GM13976 (cell line): ENCODE measurements around the gene OR2G3.

Experiments used
- DNase-seq: peaks from one replicate; pipeline ENCODE4 v3.0.0; 2012; ENCODE audit warnings: low spot score
- in situ Hi-C: fragments of 300-500 bp; cut with MboI; formaldehyde crosslinking; loops from one replicate; pipeline ENCODE4 v1.12.0; 2022; ENCODE audit warnings: low sequenced_read_pairs, mixed read lengths, inconsistent platforms; ENCODE audit not compliant: unreplicated experiment
- TF ChIP-seq, protein P1 (sequence below): IDR thresholded peaks from 2 replicates; pipeline ENCODE4 v1.5.1; 2012; ENCODE audit warnings: borderline replicate concordance, mild to moderate bottlenecking; ENCODE audit not compliant: insufficient read depth; ENCODE audit errors: extremely low read depth, missing control alignments, control extremely low read depth

OR2G3 gene

DNA sequence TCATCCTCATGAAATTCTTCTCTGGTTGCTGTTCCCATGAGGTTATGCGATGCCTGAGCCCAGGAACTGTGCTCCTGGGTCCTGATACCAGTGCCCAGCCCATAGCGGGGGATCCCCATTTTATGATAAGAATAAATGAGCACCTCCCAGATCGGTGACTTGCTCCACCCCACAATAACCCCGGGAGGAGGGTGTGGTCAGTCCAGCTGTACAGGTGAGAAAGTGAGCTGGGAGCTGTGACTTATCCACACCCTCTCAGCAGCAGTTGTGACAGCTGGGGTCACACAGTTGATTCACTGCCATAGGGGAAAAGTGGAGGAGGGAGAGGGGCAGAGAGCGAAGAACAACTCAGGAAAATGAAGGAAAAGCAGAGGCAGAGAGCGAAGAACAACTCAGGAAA lies 33.4 kb downstream of the OR2G3 start:
- no peak for DNase-seq
- TF ChIP-seq, protein P1, sequence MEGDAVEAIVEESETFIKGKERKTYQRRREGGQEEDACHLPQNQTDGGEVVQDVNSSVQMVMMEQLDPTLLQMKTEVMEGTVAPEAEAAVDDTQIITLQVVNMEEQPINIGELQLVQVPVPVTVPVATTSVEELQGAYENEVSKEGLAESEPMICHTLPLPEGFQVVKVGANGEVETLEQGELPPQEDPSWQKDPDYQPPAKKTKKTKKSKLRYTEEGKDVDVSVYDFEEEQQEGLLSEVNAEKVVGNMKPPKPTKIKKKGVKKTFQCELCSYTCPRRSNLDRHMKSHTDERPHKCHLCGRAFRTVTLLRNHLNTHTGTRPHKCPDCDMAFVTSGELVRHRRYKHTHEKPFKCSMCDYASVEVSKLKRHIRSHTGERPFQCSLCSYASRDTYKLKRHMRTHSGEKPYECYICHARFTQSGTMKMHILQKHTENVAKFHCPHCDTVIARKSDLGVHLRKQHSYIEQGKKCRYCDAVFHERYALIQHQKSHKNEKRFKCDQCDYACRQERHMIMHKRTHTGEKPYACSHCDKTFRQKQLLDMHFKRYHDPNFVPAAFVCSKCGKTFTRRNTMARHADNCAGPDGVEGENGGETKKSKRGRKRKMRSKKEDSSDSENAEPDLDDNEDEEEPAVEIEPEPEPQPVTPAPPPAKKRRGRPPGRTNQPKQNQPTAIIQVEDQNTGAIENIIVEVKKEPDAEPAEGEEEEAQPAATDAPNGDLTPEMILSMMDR: no peak
- in situ Hi-C loops: no loop called here

DNA sequence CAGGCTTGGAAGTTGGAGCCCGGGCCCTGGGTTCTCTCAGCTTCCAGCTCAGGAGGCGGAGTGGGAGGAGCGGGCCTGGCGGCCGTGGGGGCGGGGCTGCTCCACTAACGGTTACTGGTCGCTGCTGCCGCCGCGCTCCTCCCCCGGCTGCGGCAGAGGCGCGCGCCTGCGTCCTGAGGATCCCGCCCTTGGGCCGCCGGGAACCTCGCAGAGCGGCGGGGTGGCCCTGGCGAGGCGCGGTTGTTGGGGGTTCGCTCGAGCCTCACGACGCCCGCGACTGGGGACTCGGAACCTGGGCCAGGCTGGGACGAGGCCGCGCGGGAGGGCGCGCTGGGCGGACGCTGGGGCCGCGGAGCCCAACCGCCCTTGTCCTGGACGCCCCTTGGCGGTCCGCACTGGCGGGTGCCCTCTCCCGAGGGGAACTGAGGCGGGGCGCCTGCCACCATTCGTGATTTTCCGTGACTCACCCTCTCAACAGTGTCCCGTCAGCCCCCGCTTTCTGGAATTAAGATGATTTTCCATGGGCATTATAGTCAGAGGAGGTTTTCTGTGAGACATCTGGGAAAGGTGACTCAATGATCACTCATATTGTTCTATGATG lies 34.1 kb downstream of the OR2G3 start:
- TF ChIP-seq, protein P1: no peak
- in situ Hi-C loops: no loop called here
- no peak for DNase-seq

DNA sequence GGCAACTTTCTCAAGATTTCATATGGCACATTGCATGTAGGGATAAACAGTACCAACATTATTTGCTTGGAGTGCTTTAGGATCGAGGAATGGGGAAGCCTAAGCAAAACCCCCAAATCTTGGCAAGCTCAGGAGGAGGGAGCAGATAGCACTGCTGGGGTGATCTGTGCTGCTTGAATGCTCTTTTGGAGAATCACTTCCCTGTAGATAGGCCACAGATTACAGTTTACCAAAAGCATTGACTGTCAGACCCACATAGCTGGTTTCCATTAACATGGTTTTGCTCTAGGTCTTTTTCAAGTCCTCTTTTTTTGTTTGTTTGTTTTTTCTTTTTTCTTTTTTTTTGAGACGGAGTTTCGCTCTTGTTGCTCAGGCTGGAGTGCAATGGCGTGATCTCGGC lies 37.4 kb downstream of the OR2G3 start:
- TF ChIP-seq, protein P1: no peak
- in situ Hi-C loops: no loop called here
- no peak for DNase-seq

DNA sequence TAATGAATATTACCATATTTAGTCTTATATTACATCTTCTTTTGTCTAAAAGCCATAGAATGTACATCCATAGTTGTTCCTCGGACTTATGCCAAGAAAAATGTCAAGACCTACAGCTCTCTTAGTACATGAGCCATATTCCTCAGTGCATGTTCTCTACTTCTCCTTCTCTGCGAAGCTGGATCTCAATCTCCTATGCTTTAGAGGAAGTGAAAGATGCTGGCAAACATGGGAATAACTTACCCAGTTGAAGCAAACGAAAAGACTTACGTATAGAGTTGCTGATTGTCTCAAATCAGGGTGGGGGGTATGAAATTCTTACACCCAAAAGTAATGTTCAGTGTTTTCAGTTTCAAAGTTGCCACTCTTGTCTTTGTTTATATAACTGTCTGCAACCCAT lies 41.5 kb downstream of the OR2G3 start:
- TF ChIP-seq, protein P1: no peak
- in situ Hi-C loops: no loop called here
- no peak for DNase-seq

DNA sequence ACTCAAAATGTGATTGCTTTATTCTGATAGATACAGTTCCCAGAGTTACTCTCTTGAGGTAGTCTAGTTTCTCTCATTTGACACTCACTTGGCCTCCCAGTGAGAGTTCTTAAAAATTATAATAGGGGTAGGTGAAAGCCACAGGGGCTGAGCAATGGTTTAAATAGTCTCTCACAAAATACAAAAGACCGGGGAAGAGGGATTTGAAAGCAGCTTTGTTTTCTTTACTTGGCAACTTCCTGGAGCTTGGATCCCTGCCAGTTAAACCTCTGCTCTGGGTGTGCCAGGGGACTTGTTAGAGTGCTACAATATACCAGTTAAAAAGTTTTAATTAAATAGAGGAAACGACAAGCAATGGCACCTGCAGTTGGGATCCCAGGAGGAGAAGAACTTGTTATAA lies 42.5 kb downstream of the OR2G3 start:
- no peak for DNase-seq
- in situ Hi-C loops: no loop called here
- TF ChIP-seq, protein P1: no peak

DNA sequence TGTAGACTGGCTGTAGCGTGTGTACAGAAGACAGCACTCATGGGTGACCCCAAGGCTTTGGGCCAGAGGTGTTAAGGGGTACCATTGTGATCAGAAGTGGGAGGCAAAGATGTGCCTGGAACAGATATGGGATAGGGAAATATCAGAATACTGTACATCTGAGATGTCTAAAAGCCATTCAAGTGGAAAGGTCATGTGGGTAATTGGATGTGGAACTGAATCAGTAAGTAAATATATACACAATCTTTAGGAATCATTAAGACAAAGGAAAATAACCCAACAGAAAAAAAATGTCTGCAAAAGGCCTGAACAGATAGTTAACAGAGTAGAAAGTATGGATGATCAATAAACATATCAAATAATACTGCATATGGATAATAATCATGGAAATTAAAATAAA lies 47.7 kb downstream of the OR2G3 start:
- no peak for DNase-seq
- TF ChIP-seq, protein P1: no peak
- in situ Hi-C loops: no loop called here
